OCI-LY7 (cell line): ENCODE measurements around the gene ZNF43.

Experiments
- CTCF ChIP-seq: fragments of 200-600 bp; sonication (generic); conservative IDR thresholded peaks from 2 replicates; pipeline ENCODE4 v1.5.1; 2014; ENCODE audit warnings: mild to moderate bottlenecking, antibody characterized with exemption, low read length, moderate library complexity, mixed read lengths
- EZH2phosphoT487 ChIP-seq: fragments of 200-600 bp; sonication (generic); IDR thresholded peaks from 2 replicates; pipeline ENCODE4 v1.6.1; 2018; ENCODE audit warnings: low read depth, borderline replicate concordance, mild to moderate bottlenecking, mixed run types, antibody characterized with exemption, low read length, moderate library complexity, mixed read lengths

- TF ChIP-seq CTCF, result no peak
- no peak for TF ChIP-seq EZH2phosphoT487
These were observed 68.7 kb downstream of the ZNF43 start, which contains the start of gene ZNF100 for GRCh38 chr19:21767065-21767800.
